Lower leg skin (tissue), 3 donors: ENCODE data around the gene ADGRD1.

ENCODE experiments used
- POLR2A ChIP-seq, 2 donors: fragments of 450-650 bp; IDR thresholded peaks; one replicate each; pipeline ENCODE4 v1.6.1; 2016 to 2017; ENCODE audit warnings: antibody characterized with exemption in 2 of 2, mild to moderate bottlenecking in 1 of 2, moderate library complexity in 1 of 2
- TF ChIP-seq, protein P1 (sequence below), 3 donors: fragments of 450-650 bp; IDR thresholded peaks; one replicate each; pipeline ENCODE4 v1.5.1; 2016; ENCODE audit warnings: antibody characterized with exemption in 3 of 3, mild to moderate bottlenecking in 3 of 3, moderate library complexity in 2 of 3

GRCh38 chr12:131101703-131102492 lies 148.2 kb downstream of the ADGRD1 start:
- TF ChIP-seq, protein P1, sequence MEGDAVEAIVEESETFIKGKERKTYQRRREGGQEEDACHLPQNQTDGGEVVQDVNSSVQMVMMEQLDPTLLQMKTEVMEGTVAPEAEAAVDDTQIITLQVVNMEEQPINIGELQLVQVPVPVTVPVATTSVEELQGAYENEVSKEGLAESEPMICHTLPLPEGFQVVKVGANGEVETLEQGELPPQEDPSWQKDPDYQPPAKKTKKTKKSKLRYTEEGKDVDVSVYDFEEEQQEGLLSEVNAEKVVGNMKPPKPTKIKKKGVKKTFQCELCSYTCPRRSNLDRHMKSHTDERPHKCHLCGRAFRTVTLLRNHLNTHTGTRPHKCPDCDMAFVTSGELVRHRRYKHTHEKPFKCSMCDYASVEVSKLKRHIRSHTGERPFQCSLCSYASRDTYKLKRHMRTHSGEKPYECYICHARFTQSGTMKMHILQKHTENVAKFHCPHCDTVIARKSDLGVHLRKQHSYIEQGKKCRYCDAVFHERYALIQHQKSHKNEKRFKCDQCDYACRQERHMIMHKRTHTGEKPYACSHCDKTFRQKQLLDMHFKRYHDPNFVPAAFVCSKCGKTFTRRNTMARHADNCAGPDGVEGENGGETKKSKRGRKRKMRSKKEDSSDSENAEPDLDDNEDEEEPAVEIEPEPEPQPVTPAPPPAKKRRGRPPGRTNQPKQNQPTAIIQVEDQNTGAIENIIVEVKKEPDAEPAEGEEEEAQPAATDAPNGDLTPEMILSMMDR (IDR thresholded peaks at IDR 0.05), result no peak
- TF ChIP-seq POLR2A (IDR thresholded peaks at IDR 0.05), result no peak
